Measurements from ENCODE around the gene LXN.

DNA sequence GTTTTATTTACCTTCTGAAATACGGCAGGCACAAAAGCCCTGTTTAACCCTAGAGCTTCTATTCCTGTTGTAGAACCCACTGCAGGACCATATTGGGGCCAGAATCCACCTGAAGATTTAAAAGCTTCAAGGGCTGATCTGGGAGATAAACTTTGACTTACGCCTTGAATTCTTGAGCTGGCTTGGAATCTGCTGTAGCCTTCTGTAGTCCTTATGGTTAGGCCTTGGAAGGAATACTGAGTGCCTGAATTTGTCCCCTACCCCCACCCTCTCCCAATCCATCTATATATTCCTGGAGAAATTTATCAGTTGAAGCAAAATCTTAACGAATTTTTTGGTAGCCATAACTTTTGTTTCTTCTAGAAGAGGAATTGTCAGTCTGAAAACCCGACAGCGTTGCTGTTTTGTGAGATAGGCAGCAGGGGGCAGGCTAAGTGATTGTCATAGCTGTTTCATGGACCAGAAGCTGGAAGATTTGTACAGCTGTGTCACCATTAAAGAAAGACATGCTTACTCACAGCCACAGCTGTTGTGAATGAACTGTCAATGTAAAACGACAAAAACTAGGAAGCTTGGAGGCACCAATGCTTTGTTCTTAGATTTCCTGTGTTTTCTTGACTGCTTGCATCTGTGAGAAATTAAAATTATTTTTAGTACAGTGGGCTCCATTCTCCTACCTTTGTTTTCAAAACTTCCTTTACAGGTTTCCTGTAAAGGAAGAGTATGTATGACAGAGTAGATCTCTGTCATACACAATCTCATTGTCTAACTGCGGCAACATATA, 12.8 kb downstream of the LXN start:
- TF ChIP-seq, protein P1, sequence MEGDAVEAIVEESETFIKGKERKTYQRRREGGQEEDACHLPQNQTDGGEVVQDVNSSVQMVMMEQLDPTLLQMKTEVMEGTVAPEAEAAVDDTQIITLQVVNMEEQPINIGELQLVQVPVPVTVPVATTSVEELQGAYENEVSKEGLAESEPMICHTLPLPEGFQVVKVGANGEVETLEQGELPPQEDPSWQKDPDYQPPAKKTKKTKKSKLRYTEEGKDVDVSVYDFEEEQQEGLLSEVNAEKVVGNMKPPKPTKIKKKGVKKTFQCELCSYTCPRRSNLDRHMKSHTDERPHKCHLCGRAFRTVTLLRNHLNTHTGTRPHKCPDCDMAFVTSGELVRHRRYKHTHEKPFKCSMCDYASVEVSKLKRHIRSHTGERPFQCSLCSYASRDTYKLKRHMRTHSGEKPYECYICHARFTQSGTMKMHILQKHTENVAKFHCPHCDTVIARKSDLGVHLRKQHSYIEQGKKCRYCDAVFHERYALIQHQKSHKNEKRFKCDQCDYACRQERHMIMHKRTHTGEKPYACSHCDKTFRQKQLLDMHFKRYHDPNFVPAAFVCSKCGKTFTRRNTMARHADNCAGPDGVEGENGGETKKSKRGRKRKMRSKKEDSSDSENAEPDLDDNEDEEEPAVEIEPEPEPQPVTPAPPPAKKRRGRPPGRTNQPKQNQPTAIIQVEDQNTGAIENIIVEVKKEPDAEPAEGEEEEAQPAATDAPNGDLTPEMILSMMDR (IDR thresholded peaks at IDR 0.05 in 4 of 5, conservative IDR thresholded peaks at IDR 0.05 in 1 of 5) = peak in 4 of 5 experiments; percentile 14 to 53 (median 44)
- TF ChIP-seq POLR2A (IDR thresholded peaks at IDR 0.05) = no peak

Measured in gastrocnemius medialis (tissue), 4 donors.